ENCODE results near the gene SGK1.
A peak's percentile ranks its signal among the peaks of the same experiment; 100 is the strongest.

SGK1 gene

GRCh38 chr6:134245706-134246105 lies 72.2 kb downstream of the SGK1 start:
- H3K79me2 ChIP-seq, result peaks cover 26% of the 10 kb centered on the region
- no peak overlapping the region for H2AFZ ChIP-seq
- no peak overlapping the region for H3K9ac ChIP-seq
- H3K9me3 ChIP-seq (ENCODE audit: control insufficient read depth, low read length), result no peaks in the 10 kb centered on the region
- peak overlapping the region; percentile 98 for H3K27ac ChIP-seq
- H3K4me1 ChIP-seq, result peaks cover 45% of the 10 kb centered on the region
- no peak overlapping the region for H3K4me3 ChIP-seq (ENCODE audit: low read depth, low read length)
- TF ChIP-seq CTCF (IDR thresholded peaks at IDR 0.05), result no peak
- H3K4me2 ChIP-seq (ENCODE audit: low read length), result no peak overlapping the region
- H3K27me3 ChIP-seq (ENCODE audit: control insufficient read depth, insufficient read depth, low read length), result no peaks in the 10 kb centered on the region
- H3K36me3 ChIP-seq (ENCODE audit: control insufficient read depth, insufficient read depth, low read length), result no peaks in the 10 kb centered on the region

GRCh38 chr6:134245041-134245440 lies 72.9 kb downstream of the SGK1 start:
- Histone ChIP-seq H3K27ac (peak overlapping the region; percentile 98), H3K27me3 (ENCODE audit: control insufficient read depth, insufficient read depth, low read length) (no peaks in the 10 kb centered on the region), H3K36me3 (ENCODE audit: control insufficient read depth, insufficient read depth, low read length) (no peaks in the 10 kb centered on the region), H3K4me1 (peaks cover 45% of the 10 kb centered on the region), H2AFZ (no peak overlapping the region), H3K9ac (no peak overlapping the region), H3K9me3 (ENCODE audit: control insufficient read depth, low read length) (no peaks in the 10 kb centered on the region), H3K4me3 (ENCODE audit: low read depth, low read length) (no peak overlapping the region), H3K4me2 (ENCODE audit: low read length) (no peak overlapping the region), H3K79me2 (peaks cover 26% of the 10 kb centered on the region)
- no peak for TF ChIP-seq CTCF (IDR thresholded peaks at IDR 0.05)

GRCh38 chr6:134240665-134241431 lies 77.1 kb downstream of the SGK1 start:
- Histone ChIP-seq H3K9ac (no peak overlapping the region), H3K27ac (peak overlapping the region; percentile 92), H3K9me3 (ENCODE audit: control insufficient read depth, low read length) (no peaks in the 10 kb centered on the region), H3K4me1 (peaks cover 36% of the 10 kb centered on the region), H3K27me3 (ENCODE audit: control insufficient read depth, insufficient read depth, low read length) (no peaks in the 10 kb centered on the region), H3K79me2 (peaks cover 26% of the 10 kb centered on the region), H3K36me3 (ENCODE audit: control insufficient read depth, insufficient read depth, low read length) (no peaks in the 10 kb centered on the region), H3K4me3 (ENCODE audit: low read depth, low read length) (peak overlapping the region; percentile 41), H2AFZ (no peak overlapping the region), H3K4me2 (ENCODE audit: low read length) (peak overlapping the region; percentile 16)
- no peak for TF ChIP-seq CTCF (IDR thresholded peaks at IDR 0.05)

- Histone ChIP-seq H3K9ac (no peak overlapping the region), H3K27me3 (ENCODE audit: control insufficient read depth, insufficient read depth, low read length) (no peaks in the 10 kb centered on the region), H3K4me2 (ENCODE audit: low read length) (peak overlapping the region; percentile 50), H3K27ac (peak overlapping the region; percentile 92), H3K9me3 (ENCODE audit: control insufficient read depth, low read length) (no peaks in the 10 kb centered on the region), H3K4me3 (ENCODE audit: low read depth, low read length) (peak overlapping the region; percentile 41), H3K36me3 (ENCODE audit: control insufficient read depth, insufficient read depth, low read length) (no peaks in the 10 kb centered on the region), H3K4me1 (peaks cover 34% of the 10 kb centered on the region), H3K79me2 (peaks cover 22% of the 10 kb centered on the region), H2AFZ (no peak overlapping the region)
- TF ChIP-seq CTCF (IDR thresholded peaks at IDR 0.05), result no peak
Measured at GRCh38 chr6:134238960-134239795, 78.7 kb downstream of the SGK1 start.

Measured in parathyroid adenoma (tissue), 2 donors.